ENCODE measurements around the gene RFPL1.
A peak's percentile ranks its signal among the peaks of the same experiment; 100 is the strongest.

Gene RFPL1

DNA sequence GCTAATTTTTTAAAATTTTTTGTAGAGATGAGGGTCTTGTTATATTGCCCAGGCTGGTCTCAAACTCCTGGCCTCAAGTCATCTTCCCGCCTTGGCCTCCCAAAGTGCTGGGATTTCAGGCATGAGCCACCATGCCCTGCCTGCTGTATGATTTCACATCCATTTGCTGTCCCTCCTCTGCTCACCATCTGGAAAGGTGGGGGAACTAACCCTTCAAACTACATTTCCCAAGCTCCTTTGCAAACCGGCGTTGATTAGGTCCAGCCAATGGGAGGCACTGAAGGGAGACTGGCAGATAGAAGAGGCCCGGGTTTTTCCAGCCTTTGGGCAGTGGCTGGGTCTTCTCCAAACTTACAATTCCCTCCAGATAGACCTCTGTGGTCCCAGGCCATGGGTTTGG is 19.3 kb downstream of the RFPL1 start:
- TF ChIP-seq, protein P1, sequence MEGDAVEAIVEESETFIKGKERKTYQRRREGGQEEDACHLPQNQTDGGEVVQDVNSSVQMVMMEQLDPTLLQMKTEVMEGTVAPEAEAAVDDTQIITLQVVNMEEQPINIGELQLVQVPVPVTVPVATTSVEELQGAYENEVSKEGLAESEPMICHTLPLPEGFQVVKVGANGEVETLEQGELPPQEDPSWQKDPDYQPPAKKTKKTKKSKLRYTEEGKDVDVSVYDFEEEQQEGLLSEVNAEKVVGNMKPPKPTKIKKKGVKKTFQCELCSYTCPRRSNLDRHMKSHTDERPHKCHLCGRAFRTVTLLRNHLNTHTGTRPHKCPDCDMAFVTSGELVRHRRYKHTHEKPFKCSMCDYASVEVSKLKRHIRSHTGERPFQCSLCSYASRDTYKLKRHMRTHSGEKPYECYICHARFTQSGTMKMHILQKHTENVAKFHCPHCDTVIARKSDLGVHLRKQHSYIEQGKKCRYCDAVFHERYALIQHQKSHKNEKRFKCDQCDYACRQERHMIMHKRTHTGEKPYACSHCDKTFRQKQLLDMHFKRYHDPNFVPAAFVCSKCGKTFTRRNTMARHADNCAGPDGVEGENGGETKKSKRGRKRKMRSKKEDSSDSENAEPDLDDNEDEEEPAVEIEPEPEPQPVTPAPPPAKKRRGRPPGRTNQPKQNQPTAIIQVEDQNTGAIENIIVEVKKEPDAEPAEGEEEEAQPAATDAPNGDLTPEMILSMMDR (IDR thresholded peaks at IDR 0.05; ENCODE audit: low read depth, low read length): no peak
- H3K27ac ChIP-seq: peak overlapping the region; percentile 1; the same call in 1 of the 2 replicates
- DNase-seq: peak; percentile 63

DNA sequence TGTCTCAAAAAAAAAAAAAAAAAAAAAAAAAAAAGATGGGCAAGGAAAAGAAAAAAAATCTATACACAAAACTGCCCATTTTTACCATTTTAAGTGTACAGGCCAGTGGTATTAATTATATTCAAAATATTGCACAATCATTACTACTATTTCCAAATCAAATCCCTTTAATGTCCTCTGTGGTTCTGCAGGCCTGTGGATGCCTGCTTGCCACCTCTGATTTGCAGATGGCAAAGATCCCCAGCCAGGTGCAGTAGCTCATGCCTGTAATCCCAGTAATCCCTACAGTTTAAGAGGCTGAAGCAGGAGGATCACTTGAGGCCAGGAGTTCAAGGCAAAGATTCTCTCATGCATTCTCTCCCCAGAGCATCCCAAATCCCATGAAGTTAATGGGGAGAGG is 20.2 kb downstream of the RFPL1 start:
- peak; percentile 76 for DNase-seq
- Histone ChIP-seq H3K27ac (no peak overlapping the region), H3K9me3 (ENCODE audit: severe bottlenecking) (no peaks in the 10 kb centered on the region), H3K4me3 (ENCODE audit: low read depth, low read length) (no peak overlapping the region), H3K27me3 (ENCODE audit: insufficient read depth, low read depth, severe bottlenecking) (no peaks in the 10 kb centered on the region), H3K36me3 (no peaks in the 10 kb centered on the region)
- TF ChIP-seq, protein P1 (IDR thresholded peaks at IDR 0.05; ENCODE audit: low read depth, low read length): no peak

More for the DNA sequence above, 19.3 kb downstream of the RFPL1 start:
- Histone ChIP-seq H3K36me3 (no peaks in the 10 kb centered on the region), H3K4me3 (ENCODE audit: low read depth, low read length) (no peak overlapping the region), H3K27me3 (ENCODE audit: insufficient read depth, low read depth, severe bottlenecking) (no peaks in the 10 kb centered on the region), H3K9me3 (ENCODE audit: severe bottlenecking) (no peaks in the 10 kb centered on the region)

DNA sequence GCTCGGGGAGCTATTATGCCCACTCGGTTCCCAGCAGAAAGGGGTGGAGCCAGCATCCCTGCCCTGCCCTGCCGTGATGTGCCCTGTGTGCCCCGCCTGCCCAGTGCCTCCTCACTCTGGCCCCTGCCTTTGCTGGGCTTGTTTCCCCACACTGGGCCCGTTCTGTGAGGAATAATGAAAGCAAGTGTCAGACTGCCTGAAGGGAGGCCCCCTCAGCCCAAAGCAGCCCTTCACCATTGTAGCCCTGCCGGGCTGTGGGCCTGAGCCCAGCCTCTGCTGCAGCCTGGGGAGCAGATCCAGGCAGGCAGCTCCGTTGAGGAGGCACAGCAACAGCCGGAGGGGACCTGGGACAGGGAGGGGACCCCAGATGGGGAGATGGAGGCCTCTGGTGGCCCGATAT is 21.4 kb downstream of the RFPL1 start:
- DNase-seq: no peak
- H3K27ac ChIP-seq: no peak overlapping the region
- H3K36me3 ChIP-seq: no peaks in the 10 kb centered on the region
- TF ChIP-seq, protein P1 (IDR thresholded peaks at IDR 0.05; ENCODE audit: low read depth, low read length): no peak
- no peak overlapping the region for H3K4me3 ChIP-seq (ENCODE audit: low read depth, low read length)
- no peaks in the 10 kb centered on the region for H3K9me3 ChIP-seq (ENCODE audit: severe bottlenecking)
- H3K27me3 ChIP-seq (ENCODE audit: insufficient read depth, low read depth, severe bottlenecking): no peaks in the 10 kb centered on the region

DNA sequence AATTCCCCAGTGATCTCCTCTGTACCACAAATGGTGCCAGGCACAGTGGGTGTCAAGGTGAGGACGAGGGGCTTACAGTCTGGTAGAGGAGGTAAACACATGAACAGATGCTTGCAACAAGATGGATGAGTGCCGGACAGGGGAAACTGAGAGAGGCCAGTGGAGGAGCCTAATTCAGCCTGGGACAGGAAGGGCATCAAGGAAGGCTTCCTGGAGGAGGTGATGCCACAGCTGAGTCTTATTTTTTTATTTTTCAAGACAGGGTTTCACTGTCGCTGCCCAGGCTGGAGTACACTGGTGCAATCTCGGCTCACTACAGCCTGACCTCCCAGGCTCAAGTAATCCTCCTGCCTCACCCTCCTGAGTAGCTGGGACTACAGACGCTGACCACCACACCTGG is 22.9 kb downstream of the RFPL1 start:
- H3K4me3 ChIP-seq (ENCODE audit: low read depth, low read length): no peak overlapping the region
- no peak for DNase-seq
- TF ChIP-seq, protein P1 (IDR thresholded peaks at IDR 0.05; ENCODE audit: low read depth, low read length): no peak
- H3K36me3 ChIP-seq: no peaks in the 10 kb centered on the region
- no peaks in the 10 kb centered on the region for H3K27me3 ChIP-seq (ENCODE audit: insufficient read depth, low read depth, severe bottlenecking)
- no peak overlapping the region for H3K27ac ChIP-seq
- H3K9me3 ChIP-seq (ENCODE audit: severe bottlenecking): no peaks in the 10 kb centered on the region

DNA sequence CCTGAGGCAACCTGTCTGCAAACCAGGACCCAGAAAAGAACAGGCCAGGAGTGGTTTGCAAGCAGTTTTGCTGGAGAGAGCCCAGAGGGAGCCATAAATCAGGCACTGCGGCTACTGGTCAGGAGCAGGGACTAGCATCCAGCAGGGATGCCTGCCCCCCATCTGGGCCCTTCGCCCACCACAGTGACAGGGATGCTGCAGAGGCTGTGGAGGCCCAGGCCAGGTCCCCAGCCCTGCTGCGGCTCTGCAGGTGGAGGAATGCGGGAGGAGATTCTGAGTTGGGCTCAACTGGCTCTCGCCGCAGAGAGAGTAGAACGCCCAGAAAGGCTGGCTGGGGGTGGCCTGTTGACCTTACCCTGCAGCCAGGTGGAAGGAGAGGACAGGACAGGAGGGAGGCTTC is 25.2 kb downstream of the RFPL1 start:
- H3K36me3 ChIP-seq: no peaks in the 10 kb centered on the region

DNA sequence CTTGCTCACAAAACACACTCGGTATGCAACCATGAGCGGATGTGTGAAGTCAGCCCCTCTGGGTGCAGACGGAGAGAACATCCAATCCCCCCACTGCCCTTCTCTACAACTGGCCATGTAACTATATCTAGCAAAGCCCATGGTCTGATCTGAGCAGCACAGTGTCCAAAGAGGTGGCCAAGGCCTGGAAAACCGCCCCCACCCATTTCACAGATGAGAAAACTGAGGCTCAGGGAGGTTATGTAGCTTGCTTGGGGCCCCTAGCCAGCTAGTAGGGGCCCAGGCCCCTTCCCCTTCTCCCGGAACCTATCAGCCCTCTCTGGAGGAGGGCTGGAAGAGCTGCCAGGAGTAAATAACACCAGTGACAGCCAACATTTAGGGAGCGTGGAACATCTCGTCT is 26.2 kb downstream of the RFPL1 start:
- Histone ChIP-seq H3K9me3 (ENCODE audit: severe bottlenecking) (no peaks in the 10 kb centered on the region), H3K27me3 (ENCODE audit: insufficient read depth, low read depth, severe bottlenecking) (no peaks in the 10 kb centered on the region), H3K27ac (no peak overlapping the region), H3K36me3 (no peaks in the 10 kb centered on the region), H3K4me3 (ENCODE audit: low read depth, low read length) (no peak overlapping the region)
- TF ChIP-seq, protein P1 (IDR thresholded peaks at IDR 0.05; ENCODE audit: low read depth, low read length): no peak
- DNase-seq: no peak

More for the DNA sequence above, 25.2 kb downstream of the RFPL1 start:
- no peak overlapping the region for H3K27ac ChIP-seq
- H3K27me3 ChIP-seq (ENCODE audit: insufficient read depth, low read depth, severe bottlenecking): no peaks in the 10 kb centered on the region
- TF ChIP-seq, protein P1 (IDR thresholded peaks at IDR 0.05; ENCODE audit: low read depth, low read length): no peak
- H3K9me3 ChIP-seq (ENCODE audit: severe bottlenecking): no peaks in the 10 kb centered on the region
- DNase-seq: no peak
- H3K4me3 ChIP-seq (ENCODE audit: low read depth, low read length): no peak overlapping the region

Data from WERI-Rb-1 (cell line).